Subcutaneous abdominal adipose tissue (tissue), 5 donors: ENCODE results near the gene PKHD1.

ENCODE experiments used
- H3K27ac ChIP-seq: one replicate; pipeline ENCODE4 v1.7.0; 2013; ENCODE audit warnings: low read depth, mild to moderate bottlenecking, inconsistent platforms, low read length, moderate library complexity
- H3K27me3 ChIP-seq, 5 donors: one replicate each; pipeline ENCODE4 v1.7.0; 2013; ENCODE audit warnings: low read length in 5 of 5, inconsistent platforms in 1 of 5; ENCODE audit not compliant: control insufficient read depth in 5 of 5, insufficient read depth in 4 of 5
- H3K36me3 ChIP-seq, 5 donors: one replicate each; pipeline ENCODE4 v1.7.0; 2013; ENCODE audit warnings: low read length in 5 of 5; ENCODE audit not compliant: control insufficient read depth in 5 of 5, insufficient read depth in 5 of 5
- H3K4me1 ChIP-seq, 5 donors: one replicate each; pipeline ENCODE4 v1.7.0; 2013; ENCODE audit warnings: low read length in 5 of 5, mild to moderate bottlenecking in 3 of 5, moderate library complexity in 1 of 5; ENCODE audit not compliant: control insufficient read depth in 5 of 5, insufficient read depth in 5 of 5
- H3K4me3 ChIP-seq, 5 donors: one replicate each; pipeline ENCODE4 v1.7.0; 2013; ENCODE audit warnings: low read length in 5 of 5, low read depth in 1 of 5
- H3K9ac ChIP-seq, 5 donors: one replicate each; pipeline ENCODE4 v1.7.0; 2013; ENCODE audit warnings: low read length in 5 of 5, mild to moderate bottlenecking in 4 of 5, moderate library complexity in 3 of 5
- H3K9me3 ChIP-seq, 5 donors: one replicate each; pipeline ENCODE4 v1.7.0; 2013; ENCODE audit warnings: low read length in 5 of 5; ENCODE audit not compliant: control insufficient read depth in 5 of 5
- donor health status: healthy.
- donor health status: healthy.
- donor health status: healthy.
- donor health status: healthy.
- donor health status: healthy.

The PKHD1 gene

GRCh38 chr6:52087498-52087999 is at the start of gene PKHD1:
PKHD1 (minus strand) TSS chr6:52087613; CDS start chr6:52084933, 2,680 bp downstream.
- H3K4me3 ChIP-seq = no peak within 1 kb of the TSS
- no peak within 1 kb of the TSS for H3K9ac ChIP-seq
- no peaks in the 10 kb centered on the region for H3K36me3 ChIP-seq
- no peaks in the 10 kb centered on the region for H3K4me1 ChIP-seq
- H3K27me3 ChIP-seq = peaks cover 0 to 3% (median 0%) of the 10 kb centered on the region in 5 donors
- H3K9me3 ChIP-seq = no peaks in the 10 kb centered on the region
- H3K27ac ChIP-seq = no peak within 1 kb of the TSS

GRCh38 chr6:52136934-52137467 is 49.6 kb upstream of the PKHD1 start:
- Histone ChIP-seq H3K27me3 (peaks cover 0 to 8% (median 0%) of the 10 kb centered on the region in 5 donors), H3K4me3 (no peak overlapping the region), H3K4me1 (no peaks in the 10 kb centered on the region), H3K36me3 (no peaks in the 10 kb centered on the region), H3K27ac (no peak overlapping the region), H3K9ac (no peak overlapping the region), H3K9me3 (no peaks in the 10 kb centered on the region)

- Histone ChIP-seq H3K9ac (no peak overlapping the region), H3K4me3 (no peak overlapping the region)
These were observed 48.6 kb upstream of the PKHD1 start for GRCh38 chr6:52136055-52136454.

GRCh38 chr6:52135217-52135616 is 47.8 kb upstream of the PKHD1 start:
- Histone ChIP-seq H3K4me3 (no peak overlapping the region), H3K27me3 (peaks cover 0 to 8% (median 0%) of the 10 kb centered on the region in 5 donors), H3K27ac (no peak overlapping the region), H3K9ac (no peak overlapping the region), H3K9me3 (no peaks in the 10 kb centered on the region), H3K36me3 (no peaks in the 10 kb centered on the region), H3K4me1 (no peaks in the 10 kb centered on the region)

More at GRCh38 chr6:52136055-52136454, 48.6 kb upstream of the PKHD1 start:
- peaks cover 0 to 8% (median 0%) of the 10 kb centered on the region in 5 donors for H3K27me3 ChIP-seq
- H3K27ac ChIP-seq = no peak overlapping the region
- no peaks in the 10 kb centered on the region for H3K9me3 ChIP-seq
- H3K36me3 ChIP-seq = no peaks in the 10 kb centered on the region
- H3K4me1 ChIP-seq = no peaks in the 10 kb centered on the region

- no peaks in the 10 kb centered on the region for H3K36me3 ChIP-seq
- no peak overlapping the region for H3K27ac ChIP-seq
- H3K9ac ChIP-seq = no peak overlapping the region
- no peak overlapping the region for H3K4me3 ChIP-seq
- no peaks in the 10 kb centered on the region for H3K9me3 ChIP-seq
- peaks cover 0 to 6% (median 0%) of the 10 kb centered on the region in 5 donors for H3K27me3 ChIP-seq
- no peaks in the 10 kb centered on the region for H3K4me1 ChIP-seq
These were observed 46.6 kb upstream of the PKHD1 start for GRCh38 chr6:52134011-52134410.

GRCh38 chr6:52133324-52133723 is 45.9 kb upstream of the PKHD1 start:
- Histone ChIP-seq H3K36me3 (no peaks in the 10 kb centered on the region), H3K27ac (no peak overlapping the region), H3K4me3 (no peak overlapping the region), H3K27me3 (peaks cover 0 to 6% (median 0%) of the 10 kb centered on the region in 5 donors), H3K9ac (no peak overlapping the region), H3K9me3 (no peaks in the 10 kb centered on the region), H3K4me1 (no peaks in the 10 kb centered on the region)

- Histone ChIP-seq H3K27ac (no peak overlapping the region), H3K36me3 (no peaks in the 10 kb centered on the region)
These were observed 44.9 kb upstream of the PKHD1 start for GRCh38 chr6:52132292-52132691.

GRCh38 chr6:52130440-52130839 is 43.0 kb upstream of the PKHD1 start:
- H3K27ac ChIP-seq = no peak overlapping the region
- no peak overlapping the region for H3K9ac ChIP-seq
- H3K36me3 ChIP-seq = no peaks in the 10 kb centered on the region
- H3K27me3 ChIP-seq = no peaks in the 10 kb centered on the region
- H3K4me3 ChIP-seq = no peak overlapping the region
- no peaks in the 10 kb centered on the region for H3K4me1 ChIP-seq
- no peaks in the 10 kb centered on the region for H3K9me3 ChIP-seq

More at GRCh38 chr6:52132292-52132691, 44.9 kb upstream of the PKHD1 start:
- Histone ChIP-seq H3K4me3 (no peak overlapping the region), H3K9me3 (no peaks in the 10 kb centered on the region), H3K4me1 (no peaks in the 10 kb centered on the region), H3K9ac (no peak overlapping the region), H3K27me3 (peaks cover 0 to 5% (median 0%) of the 10 kb centered on the region in 5 donors)

GRCh38 chr6:52127957-52128356 is 40.5 kb upstream of the PKHD1 start:
- H3K27me3 ChIP-seq = no peaks in the 10 kb centered on the region
- H3K9ac ChIP-seq = no peak overlapping the region
- no peaks in the 10 kb centered on the region for H3K4me1 ChIP-seq
- no peaks in the 10 kb centered on the region for H3K9me3 ChIP-seq
- H3K27ac ChIP-seq = no peak overlapping the region
- H3K36me3 ChIP-seq = no peaks in the 10 kb centered on the region
- H3K4me3 ChIP-seq = no peak overlapping the region

GRCh38 chr6:52126231-52126630 is 38.8 kb upstream of the PKHD1 start:
- Histone ChIP-seq H3K9ac (no peak overlapping the region), H3K4me1 (no peaks in the 10 kb centered on the region), H3K27me3 (no peaks in the 10 kb centered on the region), H3K4me3 (no peak overlapping the region), H3K9me3 (no peaks in the 10 kb centered on the region), H3K27ac (no peak overlapping the region), H3K36me3 (no peaks in the 10 kb centered on the region)
